GM04504 (cell line): ENCODE measurements around the gene FRRS1.

Experiments used
- DNase-seq: peaks from one replicate; pipeline ENCODE4 v3.0.0-alpha.2; 2012; ENCODE audit warnings: low read depth

The FRRS1 gene

DNA sequence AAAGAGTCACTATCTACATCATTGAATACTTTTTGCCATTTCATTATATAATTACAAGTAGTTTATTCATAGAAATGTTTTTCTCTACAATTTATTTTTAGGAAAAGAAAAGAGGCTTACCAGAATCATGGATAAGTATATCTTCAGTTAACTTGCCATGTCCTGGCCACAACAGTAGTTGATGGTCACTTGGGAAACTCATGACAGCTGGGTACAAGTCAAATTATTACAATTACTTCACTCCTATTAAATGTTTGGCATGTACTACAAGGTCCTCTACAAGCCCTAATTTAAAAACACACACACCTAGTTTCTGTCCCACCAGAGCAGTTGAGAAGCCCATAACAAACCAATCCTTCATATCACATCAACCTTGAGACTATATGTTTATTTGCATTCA, 91.1 kb downstream of the FRRS1 start:
- no peak for DNase-seq

DNA sequence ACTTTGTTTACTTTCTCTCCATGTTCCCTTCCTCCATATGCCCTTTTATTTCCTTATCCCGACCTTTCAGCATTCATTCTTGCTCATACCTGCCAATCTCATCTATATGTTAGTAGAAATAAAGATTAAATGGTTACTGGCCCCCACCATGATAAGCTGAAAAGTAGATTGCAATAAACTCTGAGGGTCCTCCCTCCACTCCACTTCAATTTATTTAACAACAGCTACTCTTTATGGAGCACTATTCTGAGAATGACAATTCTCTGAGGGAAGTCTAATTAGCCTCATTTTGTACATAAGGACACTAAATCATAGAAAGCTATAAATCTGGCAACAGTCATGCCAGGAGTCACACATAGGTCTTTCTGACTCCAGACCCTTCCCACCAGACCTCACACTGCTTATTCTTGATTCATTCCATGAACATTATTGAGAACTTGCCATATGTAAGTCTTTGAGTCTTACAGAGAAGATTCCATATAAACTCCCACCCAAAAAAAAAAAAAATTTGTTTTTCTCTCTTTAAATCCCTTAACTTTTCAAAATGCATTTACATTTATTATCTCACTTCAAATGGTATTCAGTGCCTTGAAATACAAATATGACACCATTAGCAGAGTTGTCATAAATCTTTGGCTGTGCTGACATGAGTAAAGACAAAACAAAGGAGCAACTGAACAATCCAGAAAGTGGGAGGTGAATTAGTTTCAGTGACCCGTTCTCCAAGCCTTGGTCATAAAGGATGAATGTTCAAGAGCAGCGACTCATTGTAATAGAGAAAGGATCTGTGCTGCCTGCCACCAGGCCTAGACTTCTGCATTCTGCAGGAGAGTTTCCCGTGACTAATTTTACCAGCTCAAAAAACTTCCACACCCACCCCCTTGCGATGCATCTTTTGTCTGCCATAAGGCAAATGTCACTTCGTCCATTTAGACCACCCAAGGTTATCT, 92.0 kb downstream of the FRRS1 start:
- DNase-seq = no peak

DNA sequence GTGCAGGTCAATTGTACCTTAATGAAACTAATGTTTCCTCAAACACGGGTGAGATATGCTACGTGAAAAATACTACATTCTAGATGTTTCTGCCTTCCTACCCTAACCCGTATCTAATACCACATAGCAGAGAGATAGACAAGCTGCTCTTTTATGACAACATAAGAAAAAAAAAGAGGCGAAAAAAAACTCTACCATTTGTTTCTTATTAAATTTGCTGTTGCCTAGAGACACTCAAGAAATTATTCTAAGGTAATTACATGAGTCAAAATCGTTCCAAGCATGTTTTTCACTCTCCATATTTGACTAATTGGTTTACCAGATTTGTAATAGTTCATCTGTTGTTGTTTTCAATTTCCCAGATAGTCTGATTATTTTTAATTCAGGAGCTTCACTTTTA, 93.1 kb downstream of the FRRS1 start:
- DNase-seq = no peak

DNA sequence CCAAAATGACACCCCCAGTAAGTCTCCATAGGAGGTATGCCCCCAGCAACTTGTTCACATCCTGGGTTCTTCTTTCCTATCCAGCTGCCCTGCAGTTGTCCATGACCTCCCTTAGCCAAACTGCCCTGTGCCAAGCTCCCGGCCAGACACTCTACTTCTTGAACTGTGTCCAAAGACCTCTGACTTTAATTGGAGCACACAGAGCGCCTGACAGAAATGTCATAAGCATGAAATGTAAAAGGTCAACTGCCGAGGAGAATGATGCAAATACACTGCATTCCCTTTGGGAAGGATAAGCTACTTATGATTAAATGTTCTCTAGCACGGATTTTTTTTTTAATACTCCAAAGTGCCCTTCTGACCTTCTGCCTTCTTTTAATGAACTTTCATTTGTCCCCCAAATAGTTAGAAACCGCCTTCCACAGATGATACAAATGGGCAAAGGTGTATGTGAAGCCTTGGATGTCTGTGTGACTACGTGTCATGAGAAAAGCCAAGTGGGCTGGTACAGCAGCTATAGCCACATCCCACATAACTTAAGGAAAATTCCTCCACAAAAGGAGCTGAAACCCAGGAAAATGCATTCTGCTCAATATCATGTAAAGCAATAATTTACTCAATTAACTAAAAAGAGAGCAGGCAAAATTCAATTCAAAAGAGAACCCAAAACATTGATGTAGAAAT, 93.8 kb downstream of the FRRS1 start:
- DNase-seq = no peak

DNA sequence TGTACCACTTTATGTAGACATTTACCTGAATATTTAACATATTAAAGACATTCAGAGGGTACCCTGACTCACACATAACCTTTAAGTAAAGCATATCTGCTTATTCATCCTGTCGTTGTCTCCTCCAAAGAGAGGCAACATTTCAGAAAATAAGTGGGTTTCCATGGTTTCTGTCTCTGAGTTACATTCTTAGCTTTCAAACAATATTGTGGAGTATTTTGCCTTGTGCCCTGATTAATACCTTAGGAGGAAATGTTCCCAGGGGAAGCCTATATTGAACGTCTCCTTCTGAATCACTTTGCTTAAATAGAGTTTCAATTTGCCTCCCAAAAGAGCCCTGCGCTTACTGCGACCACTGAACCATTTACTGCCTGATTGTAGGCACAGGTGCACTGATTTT, 94.4 kb downstream of the FRRS1 start:
- no peak for DNase-seq

DNA sequence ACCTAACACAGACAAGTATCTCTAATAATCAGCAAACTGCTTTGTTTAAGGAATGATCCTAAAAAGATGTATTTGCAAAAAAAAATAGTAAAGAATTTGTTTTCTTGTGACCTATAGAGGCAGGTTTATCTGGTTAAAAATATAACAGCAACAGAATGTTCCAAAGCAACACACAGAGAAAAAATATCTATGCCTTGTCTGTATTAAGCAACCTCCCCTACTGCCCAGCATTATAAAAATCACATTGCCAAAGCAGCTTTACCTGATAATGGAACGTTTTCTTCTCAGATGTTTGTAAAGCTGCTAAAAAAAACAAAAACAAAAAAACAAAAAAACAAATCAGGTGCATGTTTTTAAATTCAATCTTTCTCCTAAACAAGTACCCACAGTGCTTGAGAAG, 95.9 kb downstream of the FRRS1 start:
- no peak for DNase-seq

DNA sequence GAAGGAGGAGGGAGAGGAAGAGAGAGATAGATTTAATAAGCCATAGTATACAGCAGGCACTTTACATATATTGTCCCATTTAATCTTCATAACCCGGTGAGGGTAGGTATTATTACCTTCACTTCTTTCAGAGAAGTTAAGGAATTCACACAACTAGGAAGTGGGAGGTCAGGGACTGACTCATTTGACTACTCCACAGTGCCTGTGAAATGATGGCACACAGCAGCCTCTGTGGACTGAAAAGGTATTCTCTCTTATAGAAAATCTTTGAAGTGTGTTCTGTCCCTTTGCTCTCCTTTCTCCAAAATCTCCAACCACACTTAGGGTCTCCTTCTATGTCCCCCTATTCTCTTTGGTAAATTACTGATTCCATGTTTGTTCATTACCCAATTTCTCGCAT, 96.6 kb downstream of the FRRS1 start:
- no peak for DNase-seq

DNA sequence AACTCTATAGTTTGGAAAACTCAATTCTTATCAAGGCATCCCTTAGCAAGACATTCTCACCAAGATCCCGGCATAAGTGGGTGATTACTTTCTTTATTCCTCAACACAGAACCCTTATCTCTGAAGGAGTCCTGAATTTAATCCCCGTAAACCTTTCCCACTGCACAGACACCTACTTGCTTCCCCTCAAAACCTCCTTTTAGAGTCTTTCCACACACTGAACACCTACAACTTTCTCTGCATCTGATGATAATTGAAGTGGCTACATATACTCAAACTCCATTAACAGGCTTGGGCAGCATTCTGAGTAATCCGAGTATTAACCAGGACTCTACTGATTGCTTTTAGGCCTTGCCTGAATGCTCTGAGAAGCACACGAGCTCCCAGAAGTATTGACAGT, 97.1 kb downstream of the FRRS1 start:
- DNase-seq = no peak

DNA sequence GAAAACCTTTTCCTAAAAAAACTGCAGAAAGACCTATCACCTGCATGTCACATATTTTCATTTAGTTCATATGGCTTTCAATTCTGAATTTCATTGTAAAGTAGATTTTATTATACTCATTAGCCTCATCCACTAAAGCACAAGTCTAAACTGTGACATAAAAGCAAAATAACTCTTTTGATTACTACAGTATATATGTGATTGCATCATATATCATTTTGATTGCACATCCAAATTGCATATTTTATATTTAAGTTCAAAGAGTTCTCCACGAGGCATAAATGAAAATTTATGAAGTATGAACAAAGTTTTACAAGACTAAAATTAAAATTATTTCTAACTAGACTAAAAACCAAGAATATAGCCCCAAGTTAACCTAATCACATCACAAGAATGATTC, 101.2 kb downstream of the FRRS1 start:
- no peak for DNase-seq

DNA sequence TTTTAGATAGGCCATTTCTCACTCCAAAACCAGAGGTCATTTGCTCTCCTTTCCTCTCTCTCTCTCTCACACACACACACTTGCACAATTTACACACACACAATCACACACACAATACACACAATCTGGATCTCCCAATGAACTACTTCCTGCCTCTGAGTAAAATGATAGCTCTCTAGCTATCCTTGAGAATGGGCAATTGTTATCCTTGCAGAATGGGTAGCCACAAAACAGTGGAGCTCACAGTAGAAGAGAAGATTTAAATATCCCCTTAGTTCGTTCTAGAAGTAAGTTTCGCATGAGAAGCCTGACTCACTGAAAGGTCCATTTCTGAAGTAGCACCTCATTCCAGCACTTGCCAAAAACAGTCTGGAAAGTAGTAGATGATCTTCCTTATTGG, 102.9 kb downstream of the FRRS1 start:
- no peak for DNase-seq

DNA sequence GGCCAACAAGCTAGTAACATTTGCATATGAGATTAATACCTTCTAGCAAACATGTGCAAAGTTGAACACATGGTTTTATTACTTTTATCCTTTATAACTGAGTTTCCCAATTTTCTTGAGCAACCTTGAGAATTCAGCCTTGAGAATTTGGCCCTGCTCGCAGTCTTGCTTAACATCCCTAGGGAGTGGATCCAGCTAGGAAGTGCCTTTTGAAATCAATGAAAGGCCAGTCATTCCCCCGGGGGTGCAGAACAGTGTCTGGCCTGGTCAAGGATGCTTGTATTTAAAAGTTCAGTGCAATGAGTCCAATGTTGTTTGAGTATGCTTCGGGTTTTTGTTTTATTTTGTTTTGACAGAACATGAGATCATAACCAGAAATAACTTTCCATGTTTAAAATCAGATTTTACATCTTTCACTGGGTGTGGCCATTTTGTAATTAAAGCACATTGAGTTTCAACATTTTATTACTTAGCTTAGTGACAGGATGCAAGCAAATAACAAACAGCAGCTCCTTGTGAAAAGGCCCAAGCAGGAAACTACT, 103.8 kb downstream of the FRRS1 start:
- DNase-seq = peak; percentile 98

DNA sequence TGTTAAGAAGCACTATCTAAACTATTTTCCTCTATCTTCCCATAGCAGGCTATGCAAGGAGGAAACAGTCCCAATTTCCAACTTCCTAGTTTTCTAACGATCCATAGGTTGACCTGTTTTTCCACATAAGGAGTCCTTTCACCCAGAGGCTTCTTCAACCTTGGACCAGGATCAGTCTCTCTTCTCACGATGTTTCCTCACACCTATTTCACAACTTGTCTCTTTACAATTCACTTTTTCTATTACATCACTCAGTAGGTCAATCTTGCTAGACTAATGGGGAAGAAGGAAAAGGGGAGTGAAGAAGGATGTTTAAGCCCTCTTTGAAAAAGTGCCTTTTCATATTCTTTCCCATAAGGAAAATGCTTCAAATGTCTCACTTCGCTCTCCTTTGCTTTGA, 104.7 kb downstream of the FRRS1 start:
- no peak for DNase-seq

DNA sequence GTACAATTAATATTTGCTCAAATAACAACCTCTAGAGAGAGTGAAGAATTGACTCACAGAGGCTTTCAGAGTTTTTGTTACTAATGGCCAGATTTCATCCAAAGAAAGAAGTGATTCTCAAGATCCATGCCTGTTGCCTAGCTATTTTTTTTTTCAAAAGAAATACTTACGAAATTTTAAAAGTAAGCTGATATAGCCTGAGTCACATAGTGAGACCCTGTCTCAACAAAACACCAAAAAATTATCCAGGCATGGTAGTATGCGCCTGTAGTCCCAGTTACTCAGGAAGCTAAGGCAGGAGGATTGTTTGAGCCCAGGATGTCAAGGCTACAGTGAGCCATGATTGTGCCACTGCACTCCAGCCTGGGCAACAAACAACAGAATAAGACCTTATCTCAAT, 105.9 kb downstream of the FRRS1 start:
- no peak for DNase-seq

DNA sequence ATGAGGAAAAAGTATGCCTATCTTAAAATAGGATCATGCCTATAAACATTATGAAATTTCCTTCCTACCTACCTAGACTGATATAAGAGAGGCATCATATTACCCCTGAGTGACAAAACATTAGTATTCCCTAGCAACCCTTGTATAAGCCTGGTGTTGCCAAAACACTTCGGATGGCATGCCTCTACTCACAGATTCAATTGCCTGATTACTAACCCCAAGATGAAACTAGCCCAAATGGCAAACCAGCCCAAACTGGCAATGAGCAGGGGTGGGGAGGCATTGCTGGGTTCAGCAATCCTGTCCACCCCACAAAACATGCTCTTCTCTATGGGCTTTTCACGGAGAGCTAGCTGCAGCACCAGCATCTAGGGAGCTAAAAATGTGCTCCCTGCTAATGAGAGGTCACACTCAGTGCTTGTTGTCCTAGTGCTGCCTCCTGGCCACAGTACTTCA, 106.7 kb downstream of the FRRS1 start:
- DNase-seq = no peak
